Astrocyte (in vitro differentiated cells and primary cell): ENCODE measurements around the gene XAF1.

Experiments
- EZH2 ChIP-seq: IDR thresholded peaks from 2 replicates; pipeline ENCODE4 v1.6.1; 2012; ENCODE audit warnings: mild to moderate bottlenecking, low read length, inconsistent platforms; ENCODE audit not compliant: insufficient read depth
- TF ChIP-seq, protein P1 (sequence below): IDR thresholded peaks from 2 replicates; pipeline ENCODE4 v1.5.1; 2011; ENCODE audit warnings: low read depth, mild to moderate bottlenecking, inconsistent platforms, low read length, moderate library complexity; ENCODE audit not compliant: insufficient read depth

GRCh38 chr17:6761779-6762178, 5.9 kb downstream of the XAF1 start:
- TF ChIP-seq, protein P1, sequence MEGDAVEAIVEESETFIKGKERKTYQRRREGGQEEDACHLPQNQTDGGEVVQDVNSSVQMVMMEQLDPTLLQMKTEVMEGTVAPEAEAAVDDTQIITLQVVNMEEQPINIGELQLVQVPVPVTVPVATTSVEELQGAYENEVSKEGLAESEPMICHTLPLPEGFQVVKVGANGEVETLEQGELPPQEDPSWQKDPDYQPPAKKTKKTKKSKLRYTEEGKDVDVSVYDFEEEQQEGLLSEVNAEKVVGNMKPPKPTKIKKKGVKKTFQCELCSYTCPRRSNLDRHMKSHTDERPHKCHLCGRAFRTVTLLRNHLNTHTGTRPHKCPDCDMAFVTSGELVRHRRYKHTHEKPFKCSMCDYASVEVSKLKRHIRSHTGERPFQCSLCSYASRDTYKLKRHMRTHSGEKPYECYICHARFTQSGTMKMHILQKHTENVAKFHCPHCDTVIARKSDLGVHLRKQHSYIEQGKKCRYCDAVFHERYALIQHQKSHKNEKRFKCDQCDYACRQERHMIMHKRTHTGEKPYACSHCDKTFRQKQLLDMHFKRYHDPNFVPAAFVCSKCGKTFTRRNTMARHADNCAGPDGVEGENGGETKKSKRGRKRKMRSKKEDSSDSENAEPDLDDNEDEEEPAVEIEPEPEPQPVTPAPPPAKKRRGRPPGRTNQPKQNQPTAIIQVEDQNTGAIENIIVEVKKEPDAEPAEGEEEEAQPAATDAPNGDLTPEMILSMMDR, result no peak
- TF ChIP-seq EZH2, result no peak
